Esophagus squamous epithelium (tissue), 4 donors: ENCODE results near the gene CACNA1F.

Experiments used
- POLR2A ChIP-seq, 4 donors: fragments of 450-650 bp; IDR thresholded peaks; one replicate each; pipeline ENCODE4 v1.6.1; 2017; ENCODE audit warnings: antibody characterized with exemption in 4 of 4, mild to moderate bottlenecking in 4 of 4, moderate library complexity in 3 of 4
- TF ChIP-seq, protein P1 (sequence below), 6 experiments: fragments of 450-650 bp in 4 of 6; fragments of 200-600 bp in 2 of 6; sonication (generic) in 2 of 6; IDR thresholded peaks; one replicate each; pipeline ENCODE4 v1.5.1; 2016 to 2019; ENCODE audit warnings: antibody characterized with exemption in 6 of 6, mild to moderate bottlenecking in 4 of 6, moderate library complexity in 4 of 6

DNA sequence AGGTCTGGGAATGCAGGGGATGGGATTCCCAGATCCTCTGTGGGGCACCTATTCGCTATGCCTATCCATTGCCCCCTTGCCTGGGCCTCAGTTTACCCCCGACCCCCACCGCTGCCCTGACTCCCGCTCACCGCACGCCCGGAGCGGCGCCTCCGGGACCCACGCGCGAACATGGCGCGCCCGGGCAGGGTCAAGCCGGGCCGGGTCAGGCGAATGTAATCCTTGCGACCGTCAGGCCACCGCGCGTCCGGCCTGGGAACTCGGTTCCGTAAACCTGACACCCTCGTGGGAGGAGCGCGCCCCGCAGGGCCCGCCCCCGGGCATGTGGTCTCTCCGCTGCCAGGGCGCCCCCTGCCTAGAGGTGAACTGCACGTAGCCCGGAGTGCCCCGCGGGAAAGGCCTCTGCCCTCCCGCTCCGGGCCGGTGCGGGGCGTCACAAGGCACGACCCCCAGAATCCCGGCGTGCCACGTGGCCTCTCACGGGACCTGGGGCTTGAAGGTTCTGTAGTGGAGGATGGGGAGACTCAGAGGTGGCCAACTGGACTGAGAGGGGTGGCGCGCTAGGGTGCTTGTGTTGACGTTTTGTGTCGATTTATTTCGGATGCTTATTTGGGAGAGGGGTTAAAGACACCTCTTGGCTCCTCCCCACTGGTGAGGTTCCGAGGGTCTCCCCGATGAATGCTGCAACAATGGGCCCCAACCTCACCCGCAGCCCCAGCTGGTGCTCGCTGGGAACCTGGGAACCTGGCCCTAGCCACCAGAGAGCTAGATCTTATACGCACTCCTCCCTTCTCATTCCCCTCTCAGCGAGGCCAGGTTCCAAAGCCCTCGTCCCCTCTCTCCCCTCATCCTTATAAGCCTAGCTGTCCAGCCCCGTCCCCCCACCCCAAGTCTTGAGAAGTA, 46.8 kb downstream of the CACNA1F start, which contains the start of gene PRICKLE3:
- TF ChIP-seq, protein P1, sequence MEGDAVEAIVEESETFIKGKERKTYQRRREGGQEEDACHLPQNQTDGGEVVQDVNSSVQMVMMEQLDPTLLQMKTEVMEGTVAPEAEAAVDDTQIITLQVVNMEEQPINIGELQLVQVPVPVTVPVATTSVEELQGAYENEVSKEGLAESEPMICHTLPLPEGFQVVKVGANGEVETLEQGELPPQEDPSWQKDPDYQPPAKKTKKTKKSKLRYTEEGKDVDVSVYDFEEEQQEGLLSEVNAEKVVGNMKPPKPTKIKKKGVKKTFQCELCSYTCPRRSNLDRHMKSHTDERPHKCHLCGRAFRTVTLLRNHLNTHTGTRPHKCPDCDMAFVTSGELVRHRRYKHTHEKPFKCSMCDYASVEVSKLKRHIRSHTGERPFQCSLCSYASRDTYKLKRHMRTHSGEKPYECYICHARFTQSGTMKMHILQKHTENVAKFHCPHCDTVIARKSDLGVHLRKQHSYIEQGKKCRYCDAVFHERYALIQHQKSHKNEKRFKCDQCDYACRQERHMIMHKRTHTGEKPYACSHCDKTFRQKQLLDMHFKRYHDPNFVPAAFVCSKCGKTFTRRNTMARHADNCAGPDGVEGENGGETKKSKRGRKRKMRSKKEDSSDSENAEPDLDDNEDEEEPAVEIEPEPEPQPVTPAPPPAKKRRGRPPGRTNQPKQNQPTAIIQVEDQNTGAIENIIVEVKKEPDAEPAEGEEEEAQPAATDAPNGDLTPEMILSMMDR (IDR thresholded peaks at IDR 0.05) = peak; percentile 14 to 54 (median 28)
- TF ChIP-seq POLR2A (IDR thresholded peaks at IDR 0.05) = peak in 2 of 4 donors; percentile 17 to 84
